HepG2 (cell line): ENCODE results near the gene PERP. TPM values are rescaled to one million over a fixed set of nuclear protein-coding genes. Genes with fewer than 3 reads are reported as not detected.

Experiments
- ATAC-seq: fragments of 200-7000 bp; cut with Tn5 transposase; 3 replicates; pipeline ENCODE4 v1.9.1; 2020; ENCODE audit warnings: mild to moderate bottlenecking, moderate library complexity
- BruUV-seq: library from RNA; stranded (reverse); fragments of 400-500 nt; replicated peaks from 2 replicates; lab custom pipeline; 2021; lab: Mats Ljungman, UMichigan
- CTCF ChIA-PET: fragments of 300-600 bp; formaldehyde crosslinking; extraction: SDS; loops from one replicate; lab custom pipeline; 2021; ENCODE audit warnings: low total read pairs, inconsistent platforms, low intra/inter-chr PET ratio; lab: Yijun Ruan, JAX
- POLR2A ChIA-PET: fragments of 350-600 bp; sonication (Branson Sonifier 250); formaldehyde crosslinking; loops from one replicate; lab custom pipeline; 2020; ENCODE audit warnings: antibody characterized with exemption, inconsistent platforms; lab: Yijun Ruan, JAX
- DNase-seq: peaks from one replicate; pipeline ENCODE4 v3.0.0-alpha.2; 2015; ENCODE audit warnings: low spot score
- FAIRE-seq: peaks from 3 replicates; lab custom pipeline; 2011; peaks lifted over from hg19 to GRCh38; lab: Jason Lieb, UNC
- H2AFZ ChIP-seq: one replicate; pipeline ENCODE4 v1.6.1; 2011; ENCODE audit warnings: low read length, inconsistent platforms
- H3K27ac ChIP-seq: fragments of 300-600 bp; 3 replicates; pipeline ENCODE4 v1.8.0; 2011; ENCODE audit warnings: mixed run types, mild to moderate bottlenecking, mixed read lengths, low read length, inconsistent platforms; ENCODE audit not compliant: insufficient read depth; ENCODE audit errors: extremely low read length
- H3K27me3 ChIP-seq, 2 experiments: fragments of 200-600 bp in 1 of 2; 2 replicates in 1 of 2; 3 replicates in 1 of 2; pipeline versions ENCODE4 v1.6.0 to v1.8.0; 2011; ENCODE audit warnings: low read length in 2 of 2, mild to moderate bottlenecking in 2 of 2, moderate library complexity in 2 of 2, inconsistent platforms in 1 of 2; ENCODE audit not compliant: insufficient read depth in 2 of 2, control insufficient read depth in 1 of 2
- H3K36me3 ChIP-seq, 2 experiments: fragments of 200-600 bp in 1 of 2; replicated peaks in 1 of 2; 2 replicates in 1 of 2; 3 replicates in 1 of 2; pipeline versions ENCODE4 v1.5.1 to v1.8.0; 2011; ENCODE audit warnings: low read length in 2 of 2, inconsistent platforms in 1 of 2; ENCODE audit not compliant: insufficient read depth in 2 of 2, control insufficient read depth in 1 of 2
- H3K4me1 ChIP-seq: 2 replicates; pipeline ENCODE4 v1.5.1; 2012; ENCODE audit warnings: low read length, inconsistent platforms; ENCODE audit not compliant: insufficient read depth
- H3K4me2 ChIP-seq: 2 replicates; pipeline ENCODE4 v1.6.0; 2011; ENCODE audit warnings: low read depth, low read length, inconsistent platforms
- H3K4me3 ChIP-seq, 3 experiments: fragments of 200-600 bp in 1 of 3; sonication (generic), shearing (Covaris generic) in 1 of 3; replicated peaks in 1 of 3; 2 replicates each; pipeline ENCODE4 v1.5.1; 2011 to 2016; ENCODE audit warnings: low read length in 3 of 3, inconsistent platforms in 2 of 3, low read depth in 2 of 3, mild to moderate bottlenecking in 2 of 3, control low read depth in 1 of 3, mixed read lengths in 1 of 3; ENCODE audit not compliant: insufficient read depth in 1 of 3
- H3K79me2 ChIP-seq: one replicate; pipeline ENCODE4 v1.6.1; 2011; ENCODE audit warnings: low read length, inconsistent platforms; ENCODE audit not compliant: insufficient read depth
- H3K9ac ChIP-seq: 2 replicates; pipeline ENCODE4 v1.6.0; 2011; ENCODE audit warnings: mild to moderate bottlenecking, low read depth, low read length, inconsistent platforms; ENCODE audit not compliant: insufficient read depth
- H3K9me3 ChIP-seq: 2 replicates; pipeline ENCODE4 v1.5.1; 2012; ENCODE audit warnings: mild to moderate bottlenecking, low read length
- H4K20me1 ChIP-seq: 2 replicates; pipeline ENCODE4 v1.6.0; 2011; ENCODE audit warnings: inconsistent platforms, mild to moderate bottlenecking, low read length, moderate library complexity; ENCODE audit not compliant: insufficient read depth
- ELF3 ChIP-seq: IDR thresholded peaks from 2 replicates; pipeline ENCODE4 v1.6.1; 2016; ENCODE audit warnings: missing genetic modification reagents, missing compliant biosample characterization
- IKZF4 ChIP-seq: sonication (generic); formaldehyde crosslinking; IDR thresholded peaks from 2 replicates; pipeline ENCODE4 v1.5.1; 2020; ENCODE audit warnings: borderline replicate concordance, mild to moderate bottlenecking, low read depth, missing genetic modification reagents; ENCODE audit errors: not compliant biosample characterization
- NFE2L2 ChIP-seq: fragments of 150-350 bp; IDR thresholded peaks from 2 replicates; pipeline ENCODE4 v1.6.1; 2014; ENCODE audit warnings: low read length
- NONO ChIP-seq, 2 experiments: fragments of 450-650 bp in 1 of 2; sonication (generic) in 1 of 2; formaldehyde crosslinking in 1 of 2; IDR thresholded peaks in 1 of 2; conservative IDR thresholded peaks in 1 of 2; 2 replicates each; pipeline versions ENCODE4 v1.6.1 to v1.8.0; 2017 to 2022; ENCODE audit warnings: mild to moderate bottlenecking in 1 of 2, missing genetic modification reagents in 1 of 2, moderate library complexity in 1 of 2
- PTBP1 ChIP-seq: fragments of 200-400 bp; formaldehyde crosslinking; IDR thresholded peaks from 2 replicates; pipeline ENCODE4 v1.6.1; 2018; ENCODE audit warnings: low read length, low read depth; ENCODE audit not compliant: poor library complexity, severe bottlenecking
- SATB2 ChIP-seq: sonication (generic); formaldehyde crosslinking; IDR thresholded peaks from 2 replicates; pipeline ENCODE4 v1.5.0; 2020; ENCODE audit warnings: missing genetic modification reagents
- SMAD3 ChIP-seq: sonication (generic); formaldehyde crosslinking; IDR thresholded peaks from 2 replicates; pipeline ENCODE4 v1.4.0; 2020; ENCODE audit warnings: missing genetic modification reagents
- SMYD3 ChIP-seq: sonication (generic); formaldehyde crosslinking; IDR thresholded peaks from 2 replicates; pipeline ENCODE4 v1.8.1; 2023; ENCODE audit warnings: mild to moderate bottlenecking, missing genetic modification reagents
- ZNF556 ChIP-seq: sonication (generic); formaldehyde crosslinking; IDR thresholded peaks from 2 replicates; pipeline ENCODE4 v1.4.0; 2020; ENCODE audit warnings: mild to moderate bottlenecking, missing genetic modification reagents, borderline replicate concordance
- WGBS: methylation state at CpG from one replicate; pipeline ENCODE4 v1.1.6; 2017; ENCODE audit warnings: low lambda C conversion rate; 5-methylcytosine and 5-hydroxymethylcytosine counted together
- in situ Hi-C: cut with HindIII; loops from 2 replicates; pipeline ENCODE4 v1.10.0; 2017; ENCODE audit warnings: low pct_unique_long_range_greater_than_20kb; ENCODE audit not compliant: extremely low pct_ligation_motif_present
- intact Hi-C: fragments of 100-400 bp; cut with micrococcal nuclease; formaldehyde crosslinking; loops from one replicate; pipeline ENCODE4 v1.10.0; 2022; ENCODE audit not compliant: unreplicated experiment
- polyA plus RNA-seq, 8 experiments: library from polyadenylated mRNA; depleted of rRNA in 3 of 8; stranded (reverse) in 7 of 8; unstranded in 1 of 8; fragments of >200 nt; fragmentation: Illumina TruSeq in 4 of 8; extraction: Trizol in 4 of 8; gene quantifications; 2 replicates each; pipeline versions ENCODE4 v1.2.1 to v1.2.3, GENCODE V29; 2011 to 2016; ENCODE audit warnings: low read depth in 4 of 8, missing spikeins in 1 of 8, mixed read lengths in 1 of 8; ENCODE audit not compliant: insufficient read depth in 1 of 8
- total RNA-seq, 5 experiments: library from RNA; depleted of rRNA; stranded (reverse); fragments of >200 nt; fragmentation: Illumina TruSeq; extraction: Trizol; gene quantifications; 2 replicates each; pipeline ENCODE4 v1.2.3, GENCODE V29; 2016; ENCODE audit warnings: low read depth in 1 of 5
- TF ChIP-seq, protein P1 (sequence below): sonication (generic); formaldehyde crosslinking; IDR thresholded peaks from 2 replicates; pipeline ENCODE4 v1.4.0; 2020; ENCODE audit warnings: missing genetic modification reagents, mild to moderate bottlenecking, borderline replicate concordance
- TF ChIP-seq, protein P2 (sequence below): sonication (generic); formaldehyde crosslinking; IDR thresholded peaks from 2 replicates; pipeline ENCODE4 v1.4.0; 2020; ENCODE audit warnings: missing genetic modification reagents, borderline replicate concordance

Gene PERP
- total and polyA plus RNA-seq, 2 of the 13 experiments (the other 11 are each of a cell fraction or from before 2014, with no cell fraction given): 26.0 to 53.0 TPM

DNA sequence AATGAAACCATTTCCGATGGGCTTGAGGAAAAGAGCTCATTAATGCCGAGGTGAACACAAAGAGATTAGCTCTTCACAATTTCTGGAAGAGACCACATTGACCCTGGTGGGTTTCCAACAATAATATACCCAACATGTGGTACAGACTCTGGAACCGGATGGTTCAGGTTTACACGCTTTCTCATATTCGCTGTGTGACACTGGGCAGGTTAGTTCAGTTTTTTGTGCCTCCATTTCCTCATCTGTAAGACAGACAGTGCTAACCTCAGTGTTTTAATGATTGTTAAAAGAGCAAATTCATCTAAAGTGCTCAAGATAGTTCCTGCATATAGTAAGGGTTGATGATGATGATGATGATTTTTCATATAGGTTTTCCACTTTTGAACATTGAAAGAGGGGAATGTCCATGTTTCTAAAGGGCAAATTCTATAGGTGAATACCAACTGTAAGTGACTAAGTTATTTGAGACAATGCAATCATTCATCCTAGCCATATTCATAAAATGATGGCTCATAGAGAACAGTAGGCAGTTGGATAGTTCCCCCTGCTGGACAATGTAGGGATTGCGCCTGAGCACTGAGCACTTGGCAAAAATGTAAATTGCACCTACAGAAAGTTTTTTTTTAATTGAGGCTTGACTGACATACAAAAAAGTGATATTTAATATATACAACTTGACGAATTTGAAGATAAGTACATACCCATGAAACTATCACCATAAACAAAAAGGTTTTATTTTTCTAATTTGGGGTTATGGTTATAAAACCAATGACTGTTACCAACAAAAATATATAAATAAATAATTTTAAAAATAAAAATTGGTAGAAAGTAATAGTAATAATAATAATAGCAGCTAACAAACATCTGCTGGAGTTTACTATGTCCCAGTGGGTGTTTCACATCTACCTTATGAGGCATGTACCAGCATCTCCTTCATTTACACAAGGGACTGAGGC, 2.1 kb upstream of the PERP start:
- ChIA-PET CTCF (interaction anchor here (0.7 to 4.7 kb wide), 6 partner anchors 73 to 295 kb away, joined by 3 to 182 read pairs (median 4); partner anchors contain the start of gene HEBP2), POLR2A (no interaction called here)
- intact Hi-C loops: loop anchor here (1.0 to 5.0 kb wide), 4 partner anchors 108 to 405 kb away; partner anchors contain the start of gene HEBP2
- H3K4me1 ChIP-seq: peaks cover 28% of the 10 kb centered on the region
- H3K36me3 ChIP-seq: no peaks in the 10 kb centered on the region
- H3K27ac ChIP-seq: no peak overlapping the region
- no peak for ATAC-seq
- no peaks in the 10 kb centered on the region; a peak in 1 of 5 replicates for H3K27me3 ChIP-seq
- H3K9me3 ChIP-seq: no peaks in the 10 kb centered on the region
- no peak overlapping the region for H3K4me2 ChIP-seq
- no peaks in the 10 kb centered on the region for H4K20me1 ChIP-seq
- no peak overlapping the region for H3K4me3 ChIP-seq
- in situ Hi-C loops: loop anchor here (10.0 kb wide), 1 partner anchor 405 kb away; no protein-coding TSS in a partner anchor
- no peak overlapping the region for H3K9ac ChIP-seq
- H2AFZ ChIP-seq: no peak overlapping the region
- peaks cover 28% of the 10 kb centered on the region for H3K79me2 ChIP-seq
- BruUV-seq: no TSS peak
- FAIRE-seq: peak; percentile 56
- DNase-seq: peak; percentile 64
- WGBS: 43% methylated on average over 7 of the region's 7 CpGs
- TF ChIP-seq ELF3 (CRISPR knock-in tag): peak; percentile 17; the same call in 1 of the 2 replicates
- TF ChIP-seq IKZF4 (CRISPR knock-in tag): no peak
- no peak for TF ChIP-seq PTBP1
- no peak for TF ChIP-seq NONO (IDR thresholded peaks at IDR 0.05)
- 0 out of 2 replicates have a peak, but pooled peaks have one; percentile 13 for TF ChIP-seq NONO (CRISPR knock-in tag; conservative IDR thresholded peaks at IDR 0.05)
- TF ChIP-seq, protein P1, sequence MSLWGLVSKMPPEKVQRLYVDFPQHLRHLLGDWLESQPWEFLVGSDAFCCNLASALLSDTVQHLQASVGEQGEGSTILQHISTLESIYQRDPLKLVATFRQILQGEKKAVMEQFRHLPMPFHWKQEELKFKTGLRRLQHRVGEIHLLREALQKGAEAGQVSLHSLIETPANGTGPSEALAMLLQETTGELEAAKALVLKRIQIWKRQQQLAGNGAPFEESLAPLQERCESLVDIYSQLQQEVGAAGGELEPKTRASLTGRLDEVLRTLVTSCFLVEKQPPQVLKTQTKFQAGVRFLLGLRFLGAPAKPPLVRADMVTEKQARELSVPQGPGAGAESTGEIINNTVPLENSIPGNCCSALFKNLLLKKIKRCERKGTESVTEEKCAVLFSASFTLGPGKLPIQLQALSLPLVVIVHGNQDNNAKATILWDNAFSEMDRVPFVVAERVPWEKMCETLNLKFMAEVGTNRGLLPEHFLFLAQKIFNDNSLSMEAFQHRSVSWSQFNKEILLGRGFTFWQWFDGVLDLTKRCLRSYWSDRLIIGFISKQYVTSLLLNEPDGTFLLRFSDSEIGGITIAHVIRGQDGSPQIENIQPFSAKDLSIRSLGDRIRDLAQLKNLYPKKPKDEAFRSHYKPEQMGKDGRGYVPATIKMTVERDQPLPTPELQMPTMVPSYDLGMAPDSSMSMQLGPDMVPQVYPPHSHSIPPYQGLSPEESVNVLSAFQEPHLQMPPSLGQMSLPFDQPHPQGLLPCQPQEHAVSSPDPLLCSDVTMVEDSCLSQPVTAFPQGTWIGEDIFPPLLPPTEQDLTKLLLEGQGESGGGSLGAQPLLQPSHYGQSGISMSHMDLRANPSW (CRISPR knock-in tag): 0 out of 2 replicates have a peak, but pooled peaks have one; percentile 33
- TF ChIP-seq SATB2 (CRISPR knock-in tag): no peak
- 0 out of 2 replicates have a peak, but pooled peaks have one; percentile 11 for TF ChIP-seq NFE2L2
- TF ChIP-seq, protein P2, sequence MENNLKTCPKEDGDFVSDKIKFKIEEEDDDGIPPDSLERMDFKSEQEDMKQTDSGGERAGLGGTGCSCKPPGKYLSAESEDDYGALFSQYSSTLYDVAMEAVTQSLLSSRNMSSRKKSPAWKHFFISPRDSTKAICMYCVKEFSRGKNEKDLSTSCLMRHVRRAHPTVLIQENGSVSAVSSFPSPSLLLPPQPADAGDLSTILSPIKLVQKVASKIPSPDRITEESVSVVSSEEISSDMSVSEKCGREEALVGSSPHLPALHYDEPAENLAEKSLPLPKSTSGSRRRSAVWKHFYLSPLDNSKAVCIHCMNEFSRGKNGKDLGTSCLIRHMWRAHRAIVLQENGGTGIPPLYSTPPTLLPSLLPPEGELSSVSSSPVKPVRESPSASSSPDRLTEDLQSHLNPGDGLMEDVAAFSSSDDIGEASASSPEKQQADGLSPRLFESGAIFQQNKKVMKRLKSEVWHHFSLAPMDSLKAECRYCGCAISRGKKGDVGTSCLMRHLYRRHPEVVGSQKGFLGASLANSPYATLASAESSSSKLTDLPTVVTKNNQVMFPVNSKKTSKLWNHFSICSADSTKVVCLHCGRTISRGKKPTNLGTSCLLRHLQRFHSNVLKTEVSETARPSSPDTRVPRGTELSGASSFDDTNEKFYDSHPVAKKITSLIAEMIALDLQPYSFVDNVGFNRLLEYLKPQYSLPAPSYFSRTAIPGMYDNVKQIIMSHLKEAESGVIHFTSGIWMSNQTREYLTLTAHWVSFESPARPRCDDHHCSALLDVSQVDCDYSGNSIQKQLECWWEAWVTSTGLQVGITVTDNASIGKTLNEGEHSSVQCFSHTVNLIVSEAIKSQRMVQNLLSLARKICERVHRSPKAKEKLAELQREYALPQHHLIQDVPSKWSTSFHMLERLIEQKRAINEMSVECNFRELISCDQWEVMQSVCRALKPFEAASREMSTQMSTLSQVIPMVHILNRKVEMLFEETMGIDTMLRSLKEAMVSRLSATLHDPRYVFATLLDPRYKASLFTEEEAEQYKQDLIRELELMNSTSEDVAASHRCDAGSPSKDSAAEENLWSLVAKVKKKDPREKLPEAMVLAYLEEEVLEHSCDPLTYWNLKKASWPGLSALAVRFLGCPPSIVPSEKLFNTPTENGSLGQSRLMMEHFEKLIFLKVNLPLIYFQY (CRISPR knock-in tag): 0 out of 2 replicates have a peak, but pooled peaks have one; percentile 22
- TF ChIP-seq ZNF556: no peak
- TF ChIP-seq SMYD3: no peak
- TF ChIP-seq SMAD3 (CRISPR knock-in tag): peak; percentile 68; the same call in 1 of the 2 replicates
